Measurements from ENCODE around the gene FBXO30.

The FBXO30 gene

DNA sequence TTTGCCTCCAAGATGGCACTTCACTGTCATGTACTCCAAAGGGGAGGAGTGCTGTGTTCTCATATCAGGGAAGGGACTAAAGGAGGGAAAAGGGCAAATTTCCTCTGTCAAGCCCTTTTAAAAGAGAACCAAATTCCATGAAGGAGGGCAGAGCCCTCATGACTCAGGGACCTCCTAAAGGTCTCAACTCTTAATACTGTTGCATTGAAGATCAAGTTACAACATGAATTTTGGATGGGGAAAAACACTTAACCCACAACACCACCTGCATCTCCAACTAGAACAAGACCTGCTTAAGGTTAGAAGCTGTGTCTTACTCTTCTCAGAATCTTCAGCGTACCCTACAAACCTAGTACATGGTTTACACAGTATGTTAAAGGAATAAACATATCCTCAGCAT, 23.7 kb upstream of the FBXO30 start:
- Mint-ChIP-seq H3K9me3 (no peaks in the 10 kb centered on the region), H3K4me3 (no peak overlapping the region), H3K36me3 (ENCODE audit: insufficient read depth) (no peaks in the 10 kb centered on the region), H3K27ac (ENCODE audit: low read depth) (no peak overlapping the region), H3K4me1 (peaks cover 6% of the 10 kb centered on the region), H3K27me3 (no peaks in the 10 kb centered on the region)
- DNase-seq (ENCODE audit: low spot score in 2 of 2) (no peak), ATAC-seq (replicated peaks; ENCODE audit: extremely low read depth, poor library complexity, severe bottlenecking) (no peak)

DNA sequence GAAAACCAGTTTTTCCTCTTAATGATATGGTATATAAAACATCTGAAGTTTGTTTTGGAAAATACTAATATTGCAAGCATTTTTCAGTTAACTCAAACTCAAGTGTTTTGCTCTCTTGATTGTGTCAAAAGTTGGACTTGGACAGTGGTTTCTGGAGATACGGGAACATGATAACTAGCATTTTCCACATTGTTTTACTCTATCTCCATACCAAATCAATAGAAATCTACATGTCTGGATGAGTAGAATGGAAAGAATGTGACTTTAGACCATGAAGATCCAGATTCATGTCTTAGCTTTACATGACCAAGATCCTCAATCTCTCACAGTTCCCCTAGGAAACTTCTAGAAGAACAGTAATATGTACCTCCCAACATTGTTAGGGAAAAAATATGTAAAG, 22.2 kb upstream of the FBXO30 start:
- no peak overlapping the region for H3K27ac Mint-ChIP-seq (ENCODE audit: low read depth)
- H3K36me3 Mint-ChIP-seq (ENCODE audit: insufficient read depth), result no peaks in the 10 kb centered on the region
- no peak for ATAC-seq (replicated peaks; ENCODE audit: extremely low read depth, poor library complexity, severe bottlenecking)
- H3K27me3 Mint-ChIP-seq, result no peaks in the 10 kb centered on the region
- H3K4me1 Mint-ChIP-seq, result peaks cover 2% of the 10 kb centered on the region
- H3K9me3 Mint-ChIP-seq, result no peaks in the 10 kb centered on the region
- DNase-seq (ENCODE audit: low spot score in 2 of 2), result no peak
- H3K4me3 Mint-ChIP-seq, result no peak overlapping the region

DNA sequence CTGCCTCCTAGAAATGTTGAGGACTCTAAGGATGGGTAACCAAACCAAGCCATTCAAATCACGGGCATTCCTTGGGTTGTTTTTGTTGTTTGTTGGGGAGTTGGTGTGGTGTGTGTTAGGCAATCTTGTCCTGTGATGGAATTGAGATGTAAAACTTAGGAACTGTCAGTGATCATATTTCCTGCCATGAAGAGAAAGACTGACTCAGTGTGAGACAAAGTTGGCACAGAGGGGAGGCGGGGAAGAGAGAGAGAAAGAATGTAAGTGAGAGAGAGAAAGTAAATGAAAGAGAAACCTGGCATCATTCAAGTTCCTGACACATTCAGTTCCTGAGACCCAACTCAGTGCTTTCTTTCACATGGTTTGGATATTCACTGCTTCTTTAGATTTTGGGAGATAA, 21.6 kb upstream of the FBXO30 start:
- Mint-ChIP-seq H3K27ac (ENCODE audit: low read depth) (no peak overlapping the region), H3K9me3 (no peaks in the 10 kb centered on the region), H3K4me3 (no peak overlapping the region), H3K4me1 (no peaks in the 10 kb centered on the region), H3K36me3 (ENCODE audit: insufficient read depth) (no peaks in the 10 kb centered on the region), H3K27me3 (no peaks in the 10 kb centered on the region)
- ATAC-seq (replicated peaks; ENCODE audit: extremely low read depth, poor library complexity, severe bottlenecking), result no peak
- DNase-seq (ENCODE audit: low spot score in 2 of 2), result no peak

DNA sequence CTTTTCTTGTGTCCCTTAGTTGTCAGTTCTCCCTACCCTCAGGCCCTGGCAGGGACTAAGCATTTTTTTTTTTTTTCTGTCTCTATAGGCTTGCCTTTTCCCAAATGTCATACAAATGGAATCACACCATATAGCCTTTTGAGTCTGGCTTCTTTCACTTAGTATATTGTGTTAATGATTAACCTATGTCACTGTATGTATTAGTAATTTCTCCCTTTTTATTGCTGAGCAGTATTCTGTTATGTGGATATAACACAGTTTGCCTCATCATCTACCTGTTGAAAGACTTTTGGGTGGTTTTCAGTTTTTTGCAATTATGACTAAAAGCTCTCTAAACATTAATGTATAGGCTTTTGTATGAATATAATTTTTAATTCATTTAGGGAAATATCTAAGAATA, 16.0 kb upstream of the FBXO30 start:
- peaks cover 1% of the 10 kb centered on the region for H3K36me3 Mint-ChIP-seq (ENCODE audit: insufficient read depth)
- no peaks in the 10 kb centered on the region for H3K27me3 Mint-ChIP-seq
- no peak overlapping the region for H3K4me3 Mint-ChIP-seq
- H3K9me3 Mint-ChIP-seq, result no peaks in the 10 kb centered on the region
- H3K27ac Mint-ChIP-seq (ENCODE audit: low read depth), result no peak overlapping the region
- no peak for DNase-seq (ENCODE audit: low spot score in 2 of 2)
- no peaks in the 10 kb centered on the region for H3K4me1 Mint-ChIP-seq
- no peak for ATAC-seq (replicated peaks; ENCODE audit: extremely low read depth, poor library complexity, severe bottlenecking)

DNA sequence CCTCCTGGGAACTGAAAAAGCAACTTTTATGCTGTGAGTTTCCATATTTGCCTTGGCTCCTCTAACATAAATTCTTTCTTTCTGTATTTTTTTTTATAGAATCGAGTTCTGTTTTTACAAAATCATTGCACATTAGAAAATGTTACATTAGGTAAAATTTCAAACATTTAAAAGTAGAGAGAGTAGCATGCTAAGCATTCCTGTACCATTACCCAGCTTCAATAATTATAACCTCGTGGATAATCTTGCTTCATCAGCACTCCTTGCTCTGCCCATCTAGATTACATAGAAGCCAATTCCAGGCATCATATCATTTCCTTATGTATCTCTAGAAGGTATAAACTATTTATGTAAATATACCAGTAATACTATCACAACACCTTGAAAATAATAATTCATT, 15.4 kb upstream of the FBXO30 start:
- no peak for DNase-seq (ENCODE audit: low spot score in 2 of 2)
- H3K36me3 Mint-ChIP-seq (ENCODE audit: insufficient read depth), result peaks cover 1% of the 10 kb centered on the region

DNA sequence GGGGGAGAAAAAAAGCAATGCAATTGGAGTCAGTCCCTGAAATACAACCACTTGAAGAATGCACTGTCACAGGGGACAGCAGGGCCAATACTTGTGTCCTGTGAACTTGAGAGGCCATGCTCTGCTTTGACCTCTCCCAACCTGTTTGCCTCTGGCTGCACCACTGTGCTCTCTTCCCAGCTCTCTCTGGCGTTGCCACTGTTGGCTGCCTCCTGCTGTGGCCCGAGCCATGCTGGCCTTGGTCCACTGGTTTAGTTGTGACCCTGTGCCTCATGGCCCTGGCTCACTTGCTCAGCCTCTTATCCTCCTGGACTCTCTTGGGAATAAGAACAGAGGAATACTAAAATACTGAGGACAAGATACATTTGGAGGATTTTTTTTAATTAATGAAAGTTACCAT, 14.5 kb upstream of the FBXO30 start:
- peaks cover 1% of the 10 kb centered on the region for H3K36me3 Mint-ChIP-seq (ENCODE audit: insufficient read depth)
- no peak for ATAC-seq (replicated peaks; ENCODE audit: extremely low read depth, poor library complexity, severe bottlenecking)
- DNase-seq (ENCODE audit: low spot score in 2 of 2), result no peak
- H3K27me3 Mint-ChIP-seq, result no peaks in the 10 kb centered on the region
- no peaks in the 10 kb centered on the region for H3K4me1 Mint-ChIP-seq
- no peak overlapping the region for H3K4me3 Mint-ChIP-seq
- no peaks in the 10 kb centered on the region for H3K9me3 Mint-ChIP-seq
- H3K27ac Mint-ChIP-seq (ENCODE audit: low read depth), result no peak overlapping the region

More for the DNA sequence above, 15.4 kb upstream of the FBXO30 start:
- no peaks in the 10 kb centered on the region for H3K27me3 Mint-ChIP-seq
- ATAC-seq (replicated peaks; ENCODE audit: extremely low read depth, poor library complexity, severe bottlenecking), result no peak
- H3K4me3 Mint-ChIP-seq, result no peak overlapping the region
- no peaks in the 10 kb centered on the region for H3K4me1 Mint-ChIP-seq
- no peaks in the 10 kb centered on the region for H3K9me3 Mint-ChIP-seq
- H3K27ac Mint-ChIP-seq (ENCODE audit: low read depth), result no peak overlapping the region

DNA sequence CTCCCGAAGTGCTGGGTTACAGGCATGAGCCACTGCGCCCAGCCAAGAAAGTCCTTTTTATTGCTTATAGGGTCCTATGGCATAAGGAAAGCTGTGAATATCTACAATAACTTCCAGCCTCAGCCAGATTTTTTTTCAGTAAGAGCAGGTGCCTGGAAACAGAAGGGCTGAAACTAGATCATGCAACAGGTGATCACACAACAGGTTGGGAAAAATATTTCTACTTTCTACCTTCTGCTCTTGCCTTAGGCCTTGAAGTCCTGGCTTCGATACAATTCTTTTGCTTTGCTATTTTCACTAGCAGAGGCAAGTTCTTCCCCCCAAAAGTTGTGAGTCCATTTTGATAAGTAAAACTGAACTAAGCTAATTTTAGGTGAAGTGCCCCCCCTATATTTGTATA, 9.7 kb upstream of the FBXO30 start:
- DNase-seq (ENCODE audit: low spot score in 2 of 2) (no peak), ATAC-seq (replicated peaks; ENCODE audit: extremely low read depth, poor library complexity, severe bottlenecking) (no peak)
- Mint-ChIP-seq H3K36me3 (ENCODE audit: insufficient read depth) (peaks cover 3% of the 10 kb centered on the region), H3K4me3 (no peak overlapping the region), H3K27me3 (no peaks in the 10 kb centered on the region), H3K9me3 (no peaks in the 10 kb centered on the region), H3K27ac (ENCODE audit: low read depth) (no peak overlapping the region), H3K4me1 (peaks cover 14% of the 10 kb centered on the region)

DNA sequence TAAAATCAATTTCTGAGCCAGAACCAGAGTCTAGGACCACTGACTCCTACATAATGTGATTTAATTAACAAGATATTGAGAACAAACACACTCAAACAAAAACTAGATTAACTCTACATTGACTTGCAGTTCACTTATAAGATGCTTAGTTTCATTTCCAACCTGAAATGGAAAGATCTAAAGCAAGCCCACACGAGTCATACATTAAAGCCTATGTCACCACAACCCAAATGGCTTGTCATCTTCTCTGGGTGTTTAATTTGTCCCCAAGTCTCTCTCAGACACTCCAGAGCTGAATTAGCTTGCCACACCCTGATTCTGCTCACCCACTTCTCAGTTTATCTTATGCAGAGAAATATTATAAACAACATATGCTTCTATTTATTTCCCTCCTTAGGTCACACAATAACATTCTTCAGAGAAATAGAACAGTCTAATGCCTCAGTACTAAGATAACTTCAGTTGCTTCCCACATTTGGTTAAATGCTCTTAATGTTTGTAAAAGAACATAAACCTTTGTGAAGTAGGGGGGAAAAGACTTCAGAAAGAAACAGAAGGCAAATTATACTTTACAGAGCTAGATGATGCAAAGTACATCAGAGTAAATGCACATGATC, 8.8 kb upstream of the FBXO30 start:
- peaks cover 18% of the 10 kb centered on the region for H3K4me1 Mint-ChIP-seq
- no peak overlapping the region for H3K4me3 Mint-ChIP-seq
- no peak overlapping the region for H3K27ac Mint-ChIP-seq (ENCODE audit: low read depth)
- DNase-seq (ENCODE audit: low spot score in 2 of 2), result no peak
- H3K27me3 Mint-ChIP-seq, result no peaks in the 10 kb centered on the region
- peaks cover 3% of the 10 kb centered on the region for H3K36me3 Mint-ChIP-seq (ENCODE audit: insufficient read depth)
- no peak for ATAC-seq (replicated peaks; ENCODE audit: extremely low read depth, poor library complexity, severe bottlenecking)
- H3K9me3 Mint-ChIP-seq, result no peaks in the 10 kb centered on the region

DNA sequence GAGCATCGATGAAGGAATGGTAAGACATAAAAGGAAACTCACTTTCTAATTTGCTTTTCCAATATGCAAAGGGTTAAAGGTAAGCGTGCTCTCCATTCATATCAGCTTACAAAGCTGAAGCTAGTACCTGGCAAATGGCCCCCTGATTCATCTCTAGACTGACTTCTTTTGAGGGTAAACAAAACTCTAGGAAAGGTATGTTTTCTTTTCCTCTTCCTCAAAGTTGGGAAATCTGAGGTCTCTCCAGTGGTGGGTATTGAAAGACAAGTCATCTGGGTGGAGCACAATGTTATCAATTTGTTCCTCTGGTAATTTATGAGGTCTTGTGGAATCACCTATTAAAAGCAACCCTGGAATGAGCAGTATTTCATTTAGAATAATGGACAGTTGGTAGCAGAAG, 7.9 kb upstream of the FBXO30 start:
- H3K27me3 Mint-ChIP-seq, result no peaks in the 10 kb centered on the region
- peaks cover 3% of the 10 kb centered on the region for H3K36me3 Mint-ChIP-seq (ENCODE audit: insufficient read depth)
- no peak overlapping the region for H3K4me3 Mint-ChIP-seq
- ATAC-seq (replicated peaks; ENCODE audit: extremely low read depth, poor library complexity, severe bottlenecking) (no peak), DNase-seq (ENCODE audit: low spot score in 2 of 2) (no peak)
- H3K27ac Mint-ChIP-seq (ENCODE audit: low read depth), result no peak overlapping the region
- H3K4me1 Mint-ChIP-seq, result peaks cover 26% of the 10 kb centered on the region
- no peaks in the 10 kb centered on the region for H3K9me3 Mint-ChIP-seq

DNA sequence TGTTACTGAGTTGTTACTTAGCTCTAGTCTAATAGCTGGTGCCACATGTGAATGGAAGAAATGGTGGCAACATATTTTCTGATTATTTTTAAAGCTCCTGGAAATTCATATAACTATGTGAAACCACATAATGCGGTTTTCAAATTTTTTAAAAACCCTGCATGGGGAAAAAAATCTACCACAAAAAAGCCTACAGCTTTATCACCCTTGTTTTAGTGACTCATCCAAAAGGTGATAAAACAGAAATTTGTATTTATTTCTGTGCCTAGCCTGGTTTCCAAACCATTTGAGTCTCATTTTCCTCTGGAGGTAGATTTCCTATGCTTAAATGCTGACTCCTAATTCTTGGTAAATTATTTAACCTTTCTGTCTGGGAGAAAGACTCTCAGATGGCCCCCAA, 5.4 kb upstream of the FBXO30 start:
- Mint-ChIP-seq H3K27ac (ENCODE audit: low read depth) (peak overlapping the region; percentile 29), H3K4me1 (peaks cover 44% of the 10 kb centered on the region), H3K27me3 (no peaks in the 10 kb centered on the region), H3K36me3 (ENCODE audit: insufficient read depth) (peaks cover 3% of the 10 kb centered on the region), H3K4me3 (no peak overlapping the region), H3K9me3 (no peaks in the 10 kb centered on the region)
- no peak for DNase-seq (ENCODE audit: low spot score in 2 of 2)
- ATAC-seq (replicated peaks; ENCODE audit: extremely low read depth, poor library complexity, severe bottlenecking), result peak; percentile 29

DNA sequence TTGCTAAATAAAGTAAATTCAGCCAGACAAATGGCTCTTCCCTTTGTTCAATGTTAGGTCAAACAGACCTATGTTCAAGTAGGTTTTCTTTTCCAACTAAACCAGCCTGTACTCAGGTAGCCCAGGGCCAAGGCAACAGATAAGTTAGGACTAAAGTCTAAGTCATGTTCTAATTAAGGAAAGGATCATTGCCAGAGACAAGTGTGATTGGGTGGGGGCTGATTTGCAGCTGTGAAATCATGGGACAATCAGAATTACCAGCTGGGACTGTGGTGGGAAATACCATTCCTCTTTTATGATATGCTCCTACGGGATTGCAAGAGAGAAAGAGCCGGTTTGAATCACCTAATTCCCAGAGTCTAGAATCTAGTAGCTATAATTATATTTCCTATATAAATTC, 4.2 kb upstream of the FBXO30 start:
- no peak overlapping the region for H3K27ac Mint-ChIP-seq (ENCODE audit: low read depth)
- peaks cover 47% of the 10 kb centered on the region for H3K4me1 Mint-ChIP-seq
- H3K27me3 Mint-ChIP-seq, result no peaks in the 10 kb centered on the region
- no peaks in the 10 kb centered on the region for H3K9me3 Mint-ChIP-seq
- peaks cover 8% of the 10 kb centered on the region for H3K36me3 Mint-ChIP-seq (ENCODE audit: insufficient read depth)
- H3K4me3 Mint-ChIP-seq, result no peak overlapping the region
- ATAC-seq (replicated peaks; ENCODE audit: extremely low read depth, poor library complexity, severe bottlenecking), result no peak
- DNase-seq (ENCODE audit: low spot score in 2 of 2), result no peak

DNA sequence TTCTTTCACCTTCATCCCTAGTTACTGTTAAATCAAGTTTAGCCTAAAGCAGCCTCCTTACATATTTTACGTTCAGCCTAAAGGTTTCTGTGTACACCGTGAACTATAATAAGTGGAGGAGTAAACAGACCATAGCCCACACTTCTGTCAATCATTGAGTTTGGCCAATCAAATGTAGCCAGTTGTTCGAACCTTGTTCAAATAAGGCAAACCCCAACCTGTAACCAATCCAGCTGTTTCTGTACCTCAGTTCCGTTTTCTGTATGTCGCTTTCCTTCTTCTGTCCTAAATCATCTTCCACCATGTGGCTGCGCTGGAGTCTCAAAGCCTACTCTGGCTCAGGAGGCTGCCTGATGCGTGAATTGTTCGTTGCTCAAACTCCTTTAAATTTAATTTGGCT, 1.8 kb upstream of the FBXO30 start:
- peaks cover 58% of the 10 kb centered on the region for H3K4me1 Mint-ChIP-seq
- H3K36me3 Mint-ChIP-seq (ENCODE audit: insufficient read depth), result peaks cover 12% of the 10 kb centered on the region
- no peaks in the 10 kb centered on the region for H3K9me3 Mint-ChIP-seq
- H3K27me3 Mint-ChIP-seq, result no peaks in the 10 kb centered on the region
- DNase-seq (ENCODE audit: low spot score in 2 of 2) (no peak), ATAC-seq (replicated peaks; ENCODE audit: extremely low read depth, poor library complexity, severe bottlenecking) (no peak)
- H3K4me3 Mint-ChIP-seq, result peak overlapping the region; percentile 91
- peak overlapping the region; percentile 91 for H3K27ac Mint-ChIP-seq (ENCODE audit: low read depth)

DNA sequence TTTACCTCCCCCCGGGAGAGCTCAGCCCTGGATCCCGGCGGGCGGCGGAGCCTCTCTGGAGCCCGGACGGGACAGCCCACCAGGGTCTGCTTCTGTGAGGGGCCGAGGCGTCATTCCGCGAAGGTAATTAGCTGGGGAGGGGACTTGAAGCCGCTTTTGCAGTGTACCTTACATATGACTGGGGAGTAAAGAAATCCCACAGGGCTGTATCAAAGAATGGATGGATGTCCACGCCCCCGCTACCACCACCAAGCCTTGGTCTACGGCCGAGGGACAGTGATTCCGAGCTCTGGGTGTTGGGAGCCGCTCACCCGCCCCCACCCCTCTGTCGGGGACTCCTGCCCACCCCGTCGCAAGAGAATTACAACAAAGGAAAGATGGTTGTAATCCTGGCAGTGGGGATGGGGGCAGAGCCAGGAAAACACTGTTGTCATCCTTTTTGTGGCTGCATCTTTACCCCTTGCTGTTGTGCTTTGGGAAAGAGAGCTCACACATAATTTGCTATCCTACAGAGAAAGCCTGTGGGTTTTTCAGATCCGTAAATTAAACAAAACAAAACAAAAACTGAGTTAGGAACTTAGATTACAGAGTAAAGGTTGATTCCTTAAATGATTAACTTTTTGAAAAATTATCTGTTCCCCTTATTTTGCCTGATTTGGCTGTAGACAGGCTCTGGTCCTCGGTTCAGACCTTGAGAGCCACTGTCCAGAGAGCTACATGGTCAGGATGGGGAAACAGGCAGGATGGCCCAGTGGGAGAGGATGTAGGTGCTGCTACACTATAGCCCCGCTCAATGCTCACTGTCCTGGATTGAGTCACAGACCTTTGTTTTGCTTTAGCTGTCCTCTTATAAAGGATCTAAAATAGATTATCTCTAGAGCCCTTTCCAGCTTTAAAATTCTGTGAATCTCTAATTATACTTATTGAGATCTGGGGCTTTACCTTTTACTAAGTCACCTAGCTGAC, 997 bp upstream of the FBXO30 start:
- peak overlapping the region; percentile 91 for H3K4me3 Mint-ChIP-seq
- H3K36me3 Mint-ChIP-seq (ENCODE audit: insufficient read depth), result peaks cover 12% of the 10 kb centered on the region
- DNase-seq (ENCODE audit: low spot score in 2 of 2), result no peak
- H3K4me1 Mint-ChIP-seq, result peaks cover 66% of the 10 kb centered on the region
- no peaks in the 10 kb centered on the region for H3K9me3 Mint-ChIP-seq
- H3K27me3 Mint-ChIP-seq, result no peaks in the 10 kb centered on the region
- no peak for ATAC-seq (replicated peaks; ENCODE audit: extremely low read depth, poor library complexity, severe bottlenecking)
- H3K27ac Mint-ChIP-seq (ENCODE audit: low read depth), result peak overlapping the region; percentile 91
